ENCODE measurements around the gene TLX3.

The TLX3 gene

DNA sequence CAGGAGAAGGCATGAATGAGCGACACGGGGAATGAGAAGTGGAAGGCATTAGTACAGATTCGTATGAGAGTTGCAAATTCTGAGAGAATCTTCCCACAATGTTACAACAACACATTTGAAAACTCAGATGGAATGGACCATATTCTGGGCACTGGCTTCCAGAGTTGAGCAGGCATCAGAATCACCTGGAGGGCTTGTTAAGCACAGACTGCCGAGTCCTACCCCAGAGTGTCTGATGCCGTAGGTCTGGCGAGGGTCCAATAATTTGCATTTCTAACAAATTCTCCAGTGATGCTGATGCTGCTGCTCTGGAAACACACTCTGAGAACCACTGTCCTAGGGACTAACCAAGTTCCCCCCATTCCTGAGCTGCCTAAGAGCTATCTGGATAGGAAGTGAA lies 2.9 kb upstream of the TLX3 start:
- DNase-seq (ENCODE audit: low read depth), result no peak

DNA sequence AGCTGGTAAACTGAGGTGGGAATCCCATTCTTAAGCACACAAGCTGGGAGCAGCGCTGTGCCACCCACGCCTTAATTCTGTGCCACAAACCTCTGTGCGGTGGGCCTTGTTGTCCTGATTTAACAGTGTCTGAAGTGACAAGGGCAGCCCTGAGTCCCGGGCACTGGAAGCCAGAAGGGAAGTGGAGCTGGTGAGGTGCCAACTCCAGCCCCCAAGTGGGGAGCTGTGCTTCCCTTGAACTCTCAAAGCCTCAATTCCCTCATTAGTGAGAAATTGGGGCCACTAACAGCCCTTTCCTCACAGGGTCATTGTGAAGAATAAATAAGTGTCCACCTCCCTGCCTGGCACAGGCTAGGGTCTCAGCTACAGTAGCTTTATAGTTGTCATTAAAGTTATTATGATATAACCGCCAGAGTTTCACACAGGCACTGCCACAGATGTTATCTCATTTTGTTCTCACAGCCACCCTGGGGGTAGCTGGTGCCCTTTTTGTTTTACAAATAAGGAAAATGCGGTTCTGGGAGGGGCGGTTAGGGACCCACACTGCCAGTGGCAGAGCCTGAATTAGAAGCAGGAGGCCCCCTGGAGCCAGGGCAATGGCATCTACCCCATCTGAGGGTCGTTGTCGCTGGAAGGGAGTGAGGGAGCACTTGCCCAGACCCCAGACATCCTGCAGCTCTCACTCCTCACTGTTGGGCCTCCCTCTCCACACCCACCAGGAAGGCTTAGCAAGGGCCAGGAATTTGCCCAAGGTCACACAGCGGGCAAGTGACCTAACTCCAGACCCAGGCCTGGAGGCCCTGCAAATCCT lies 2.1 kb upstream of the TLX3 start:
- DNase-seq (ENCODE audit: low read depth), result no peak

DNA sequence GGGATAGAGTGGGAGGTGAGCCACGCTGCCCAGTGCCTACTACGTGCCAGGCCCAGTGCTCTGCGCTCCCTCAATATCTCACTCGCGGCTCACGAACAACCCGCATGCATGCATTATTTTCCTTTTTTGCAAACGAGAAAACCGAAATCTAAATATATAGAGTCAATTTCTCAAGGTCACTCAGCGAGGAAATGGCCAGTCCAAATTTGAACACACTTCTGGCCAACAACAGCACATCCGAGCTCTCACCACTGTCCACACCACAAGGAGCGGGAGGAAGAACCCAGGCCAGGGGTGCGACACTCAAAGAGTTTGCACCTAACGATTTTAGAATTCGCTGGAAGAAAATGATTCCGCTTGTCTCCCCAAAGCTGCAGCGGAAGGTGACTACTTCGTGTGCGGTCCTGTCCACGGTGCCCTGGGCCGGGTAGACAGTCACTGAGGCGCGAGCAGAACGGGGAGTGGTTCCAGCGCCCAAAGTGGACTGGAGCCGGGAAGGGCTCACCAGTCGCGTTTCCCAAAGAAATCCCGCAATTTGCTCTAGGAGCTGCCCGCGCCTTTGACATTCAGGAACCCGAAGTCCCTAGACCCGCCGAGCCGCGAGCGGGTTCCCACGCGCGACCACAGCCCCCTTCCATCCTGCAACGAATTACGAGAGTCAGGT lies 1.1 kb upstream of the TLX3 start:
- DNase-seq (ENCODE audit: low read depth), result no peak

DNA sequence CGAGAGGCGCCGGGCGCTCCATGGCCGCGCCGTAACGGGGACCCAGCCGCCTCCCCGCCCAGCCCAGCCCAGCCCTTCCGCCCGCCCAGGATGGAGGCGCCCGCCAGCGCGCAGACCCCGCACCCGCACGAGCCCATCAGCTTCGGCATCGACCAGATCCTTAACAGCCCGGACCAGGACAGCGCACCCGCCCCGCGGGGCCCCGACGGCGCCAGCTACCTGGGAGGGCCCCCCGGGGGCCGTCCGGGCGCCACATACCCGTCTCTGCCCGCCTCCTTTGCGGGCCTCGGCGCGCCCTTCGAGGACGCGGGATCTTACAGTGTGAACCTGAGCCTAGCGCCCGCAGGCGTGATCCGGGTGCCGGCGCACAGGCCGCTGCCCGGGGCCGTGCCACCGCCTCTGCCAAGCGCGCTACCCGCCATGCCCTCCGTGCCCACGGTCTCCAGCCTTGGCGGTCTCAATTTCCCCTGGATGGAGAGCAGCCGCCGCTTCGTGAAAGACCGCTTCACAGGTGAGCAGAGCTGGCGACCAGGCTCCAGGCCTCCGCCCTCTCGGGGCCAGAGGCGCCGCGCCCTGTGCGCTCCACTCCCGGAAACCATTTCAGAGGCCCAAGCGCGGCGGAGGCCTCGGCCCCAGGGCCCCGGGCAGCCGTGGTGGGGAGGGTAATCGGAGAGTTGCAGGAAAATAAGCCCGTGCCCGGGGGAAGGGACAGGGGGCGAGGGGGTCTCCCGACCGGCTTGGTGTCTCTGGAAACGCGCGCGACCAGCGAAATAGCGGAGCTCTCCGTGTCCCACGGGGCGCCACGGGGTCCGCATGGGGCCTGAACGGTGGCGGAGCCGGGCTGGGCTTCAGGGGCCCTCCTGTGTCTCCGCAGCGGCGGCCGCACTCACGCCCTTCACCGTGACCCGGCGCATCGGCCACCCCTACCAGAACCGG lies 496 bp downstream of the TLX3 start:
- DNase-seq (ENCODE audit: low read depth), result no peak

DNA sequence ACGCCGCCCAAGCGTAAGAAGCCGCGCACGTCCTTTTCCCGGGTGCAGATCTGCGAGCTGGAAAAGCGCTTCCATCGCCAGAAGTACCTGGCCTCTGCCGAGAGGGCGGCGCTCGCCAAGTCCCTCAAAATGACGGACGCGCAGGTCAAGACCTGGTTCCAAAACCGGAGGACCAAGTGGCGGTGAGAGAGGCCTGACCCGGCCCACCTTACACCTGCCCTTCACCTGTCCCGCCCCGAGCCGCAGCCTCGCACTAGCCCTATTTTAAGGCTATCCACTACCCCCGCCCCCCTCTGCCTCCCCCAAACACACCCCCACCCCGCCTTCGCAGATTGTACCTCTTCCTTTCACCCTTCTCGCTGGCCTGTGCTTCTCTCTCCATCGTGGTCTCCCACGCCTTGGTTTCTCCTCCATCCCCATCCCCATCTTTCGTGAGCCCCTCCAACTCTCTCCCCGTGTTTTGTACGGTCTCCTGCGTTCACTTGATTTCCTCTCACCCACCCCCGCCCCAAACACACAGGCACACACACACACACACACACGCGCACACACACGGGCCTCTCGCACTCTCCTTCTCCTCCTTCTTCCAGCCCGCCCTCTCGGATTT lies 1.3 kb downstream of the TLX3 start:
- DNase-seq (ENCODE audit: low read depth), result no peak

DNA sequence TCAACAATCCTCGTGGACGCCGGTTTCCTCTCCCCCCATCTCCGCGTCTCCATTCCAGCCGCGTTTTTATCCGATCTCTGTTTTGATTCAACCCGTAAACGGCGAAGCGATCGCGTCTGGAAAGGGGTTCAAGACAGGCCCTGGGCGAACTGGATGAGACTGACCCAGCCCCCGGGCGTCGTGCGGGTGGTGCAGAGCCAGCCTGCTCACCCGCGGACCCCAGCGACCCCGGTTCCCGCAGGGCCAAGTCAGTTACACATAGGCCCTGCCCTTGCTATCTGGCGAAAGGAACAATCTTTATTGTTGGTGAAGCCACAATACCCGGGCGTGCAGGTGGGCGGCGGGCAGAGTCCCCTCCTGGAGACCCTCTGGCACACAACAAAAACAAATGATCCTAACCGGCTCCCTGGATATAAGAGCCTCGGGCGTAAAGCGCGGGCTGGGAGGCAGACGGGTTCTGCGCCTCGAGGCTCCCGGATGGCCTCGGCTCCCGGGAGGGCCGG lies 1.8 kb downstream of the TLX3 start:
- DNase-seq (ENCODE audit: low read depth), result no peak

DNA sequence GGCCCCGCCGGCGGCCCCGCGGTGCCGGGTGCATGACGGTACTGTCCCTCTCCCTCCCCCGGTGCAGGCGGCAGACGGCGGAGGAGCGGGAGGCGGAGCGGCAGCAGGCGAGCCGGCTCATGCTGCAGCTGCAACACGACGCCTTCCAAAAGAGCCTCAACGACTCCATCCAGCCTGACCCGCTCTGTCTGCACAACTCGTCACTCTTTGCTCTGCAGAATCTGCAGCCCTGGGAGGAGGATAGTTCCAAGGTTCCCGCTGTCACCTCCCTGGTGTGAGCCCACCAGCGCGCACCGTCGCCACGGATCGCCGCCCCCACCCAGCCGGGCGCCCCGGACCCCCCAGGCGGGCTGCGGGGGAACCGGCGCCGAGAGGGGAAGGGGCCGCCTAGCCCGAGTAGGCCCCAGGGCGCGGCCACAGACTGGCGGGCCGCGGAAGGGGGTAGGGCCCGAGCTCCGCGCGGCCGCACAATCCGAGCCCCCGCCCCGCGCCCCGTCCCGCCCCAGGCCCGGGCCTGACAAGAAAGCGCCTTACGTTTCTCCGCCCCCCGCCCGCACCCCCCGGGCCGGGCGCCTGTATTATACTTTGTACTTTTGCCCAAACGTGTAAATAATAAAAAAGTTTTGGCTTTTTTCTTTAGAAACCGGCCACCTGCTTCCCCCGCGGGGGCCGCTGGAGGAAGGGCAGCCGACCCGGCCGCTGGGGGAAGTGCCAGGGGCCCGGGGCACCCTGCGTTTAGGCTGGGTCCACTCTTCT lies 2.5 kb downstream of the TLX3 start:
- no peak for DNase-seq (ENCODE audit: low read depth)

DNA sequence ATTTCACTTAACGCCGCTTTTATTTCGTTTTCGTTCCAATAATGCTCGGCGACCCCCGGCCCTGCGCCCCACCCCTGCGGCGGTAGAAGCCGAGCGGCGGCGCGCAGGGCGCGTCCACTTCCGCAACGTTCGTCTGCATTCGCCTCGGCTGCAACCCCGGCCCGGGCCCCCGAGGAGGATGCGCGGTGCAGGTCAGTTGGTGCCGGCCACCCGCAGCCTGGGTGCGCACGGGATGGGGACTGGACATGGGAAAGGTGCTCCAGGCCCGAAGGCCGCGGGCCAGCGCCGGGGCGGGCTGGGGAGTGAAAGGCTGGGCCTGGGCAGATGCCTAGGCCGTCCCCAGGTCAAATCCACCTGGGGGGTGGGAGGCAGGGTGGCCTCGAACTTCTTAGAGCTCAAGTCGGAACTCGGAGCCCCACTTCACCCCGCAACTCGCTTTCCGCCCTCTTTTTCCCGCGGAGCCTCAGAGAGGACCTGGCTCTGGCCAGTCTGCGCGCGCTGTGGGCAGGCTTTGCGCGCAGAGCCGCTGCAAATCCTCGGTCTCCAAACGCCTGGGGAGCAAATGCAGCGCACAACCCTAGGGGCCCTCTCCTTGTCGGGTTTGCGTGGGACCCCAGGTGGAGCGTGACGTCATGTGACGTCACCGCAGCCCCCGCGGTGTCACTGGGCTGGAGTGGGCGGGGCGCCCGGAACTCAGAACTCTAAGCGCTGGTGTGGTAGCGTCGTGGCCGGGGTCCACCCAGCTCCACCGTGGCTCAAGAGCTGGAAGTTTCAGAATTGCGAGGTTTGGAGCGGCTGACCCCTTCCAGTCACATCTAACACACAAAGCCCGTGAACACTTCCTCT lies 3.3 kb downstream of the TLX3 start:
- DNase-seq (ENCODE audit: low read depth), result no peak

DNA sequence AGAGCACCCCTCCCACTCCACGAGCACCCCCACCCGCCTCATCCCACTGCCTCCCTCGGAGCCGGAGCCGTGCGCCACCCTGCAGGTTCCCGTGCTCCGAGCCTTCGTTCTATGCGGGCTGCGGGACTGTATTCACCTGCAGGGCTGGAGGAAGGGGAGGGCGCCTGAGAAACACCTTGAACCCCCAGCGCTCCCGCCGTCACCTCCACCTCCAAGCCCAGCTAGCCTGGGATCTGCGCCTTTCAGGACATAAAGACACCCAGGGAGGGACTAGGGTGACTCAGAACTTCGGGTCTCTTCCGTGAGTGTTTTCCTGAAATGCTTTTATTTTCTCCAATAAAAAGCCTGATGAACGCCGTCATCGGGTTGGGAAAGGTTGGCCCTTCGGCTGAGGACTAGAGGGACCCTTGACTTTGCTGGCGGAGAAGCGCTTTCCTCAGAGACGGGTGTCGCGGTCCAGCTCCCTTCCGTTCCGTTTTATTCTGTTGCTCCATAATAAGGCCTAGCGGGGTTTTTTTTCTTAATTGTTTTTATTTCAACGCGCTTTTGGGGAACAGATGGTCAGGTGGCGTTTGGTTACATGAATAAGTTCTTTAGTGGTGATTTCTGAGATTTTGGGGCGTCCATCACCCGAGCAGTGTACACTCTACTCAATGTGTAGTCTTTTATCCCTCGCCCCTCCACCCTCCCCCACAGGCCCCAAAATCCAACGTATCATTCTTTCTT lies 4.6 kb downstream of the TLX3 start:
- DNase-seq (ENCODE audit: low read depth), result no peak

DNA sequence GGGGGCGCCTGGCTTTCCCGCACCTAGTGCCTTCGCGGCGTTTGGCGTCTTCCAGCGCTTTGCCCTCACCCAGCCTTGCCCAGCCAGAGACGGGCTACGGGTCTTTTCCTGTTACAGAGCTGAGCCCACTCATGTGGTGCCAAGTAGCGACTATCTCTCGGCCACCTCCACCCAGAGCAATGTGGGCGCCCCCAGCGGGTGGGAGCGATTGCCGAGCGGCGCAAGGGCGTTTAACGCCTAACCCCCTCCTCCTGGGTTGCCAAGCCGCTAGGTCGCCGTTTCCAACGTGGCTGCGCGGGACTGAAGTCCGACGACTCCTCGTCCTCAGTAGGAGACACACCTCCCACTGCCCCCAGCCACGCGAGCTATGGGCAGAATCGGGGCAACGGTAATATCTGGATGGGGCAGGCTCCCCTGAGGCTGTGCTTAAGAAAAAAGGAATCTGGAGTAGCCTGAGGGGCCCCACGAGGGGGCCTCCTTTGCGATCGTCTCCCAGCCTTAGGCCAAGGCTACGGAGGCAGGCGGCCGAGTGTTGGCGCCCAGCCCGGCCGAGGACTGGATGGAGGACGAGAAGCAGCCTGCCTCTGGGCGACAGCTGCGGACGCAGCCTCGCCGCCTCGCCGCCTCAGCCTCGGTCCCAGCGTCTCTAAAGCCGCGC lies 5.8 kb downstream of the TLX3 start:
- DNase-seq (ENCODE audit: low read depth), result no peak

DNA sequence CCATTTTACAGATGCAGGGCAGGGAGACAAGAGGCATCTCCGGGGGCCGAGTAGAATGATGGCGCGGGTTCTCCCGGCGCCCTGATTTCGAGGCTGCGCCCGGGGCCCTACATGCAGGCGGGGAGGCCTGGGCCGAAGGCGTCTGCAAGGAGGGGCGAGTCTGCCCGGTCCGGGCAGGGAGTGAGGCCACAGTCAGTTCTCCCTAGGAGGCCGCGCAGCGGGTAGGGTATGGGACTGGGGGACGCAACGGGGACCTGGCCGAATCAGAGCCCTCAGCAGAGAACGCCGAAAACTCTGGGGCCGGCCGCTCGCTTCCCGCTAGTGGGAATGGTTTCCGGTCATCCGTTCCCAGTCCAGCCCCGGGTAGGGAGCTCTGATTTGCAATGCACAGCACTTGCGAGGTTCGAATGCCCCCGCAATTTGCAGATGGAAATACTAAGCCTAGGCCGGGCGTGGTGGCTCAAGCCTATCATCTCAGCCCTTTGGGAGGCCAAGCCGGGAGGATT lies 6.4 kb downstream of the TLX3 start:
- no peak for DNase-seq (ENCODE audit: low read depth)

DNA sequence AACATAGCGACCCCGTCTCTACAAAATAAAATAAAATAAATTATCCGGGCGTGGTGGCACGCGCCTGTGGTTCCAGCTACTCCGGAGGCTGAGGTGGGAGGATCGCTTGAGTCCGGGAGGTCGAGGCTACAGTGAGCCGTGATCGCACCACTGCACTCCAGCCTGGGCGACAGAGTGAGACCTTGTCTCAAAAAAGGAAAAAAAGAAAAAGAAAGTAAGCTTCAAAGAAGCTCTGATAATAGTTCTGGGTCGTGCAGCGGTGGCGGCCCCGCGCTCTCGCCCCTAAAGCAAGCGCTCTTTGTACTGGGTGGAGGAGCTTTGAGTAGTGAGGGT lies 6.8 kb downstream of the TLX3 start:
- no peak for DNase-seq (ENCODE audit: low read depth)

DNA sequence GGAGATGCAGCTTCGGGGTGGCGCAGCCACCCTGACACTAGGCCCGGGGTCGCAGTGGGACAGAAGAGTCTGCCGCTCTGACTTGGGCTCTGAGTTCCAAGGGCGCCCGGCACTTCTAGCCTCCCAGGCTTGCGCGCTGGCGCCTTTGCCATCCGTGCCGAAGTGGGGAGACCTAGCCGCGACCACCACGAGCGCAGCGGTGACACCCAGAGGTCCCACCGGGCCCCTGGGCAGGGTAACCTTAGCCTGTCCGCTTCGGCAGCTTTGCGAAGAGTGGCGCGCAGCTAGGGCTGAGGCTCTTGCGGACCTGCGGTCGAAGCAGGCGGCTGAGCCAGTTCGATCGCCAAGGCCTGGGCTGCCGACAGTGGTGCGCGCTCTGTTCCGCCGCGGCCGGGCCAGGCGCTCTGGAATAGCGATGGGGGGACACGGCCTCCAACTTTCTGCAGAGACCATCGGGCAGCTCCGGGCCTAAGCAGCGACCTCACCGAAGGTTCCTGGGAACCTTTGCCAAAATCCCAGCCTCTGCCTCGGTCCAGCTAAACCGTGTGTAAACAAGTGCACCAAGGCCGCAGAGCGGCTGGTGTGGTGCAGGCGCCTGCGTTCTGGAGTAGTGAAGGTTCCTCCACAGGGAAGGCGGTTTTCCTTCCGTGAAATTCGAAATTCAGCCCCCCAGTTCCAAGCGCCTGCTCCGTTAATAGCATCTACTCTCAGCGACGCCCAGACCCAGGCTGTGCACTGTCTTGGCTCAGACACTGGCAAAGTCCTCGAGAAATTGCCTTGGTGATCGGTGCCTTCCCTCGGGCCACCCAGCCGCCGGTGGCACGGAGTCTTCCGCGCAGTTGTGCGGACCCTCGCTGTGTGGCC lies 7.4 kb downstream of the TLX3 start:
- DNase-seq (ENCODE audit: low read depth), result no peak

DNA sequence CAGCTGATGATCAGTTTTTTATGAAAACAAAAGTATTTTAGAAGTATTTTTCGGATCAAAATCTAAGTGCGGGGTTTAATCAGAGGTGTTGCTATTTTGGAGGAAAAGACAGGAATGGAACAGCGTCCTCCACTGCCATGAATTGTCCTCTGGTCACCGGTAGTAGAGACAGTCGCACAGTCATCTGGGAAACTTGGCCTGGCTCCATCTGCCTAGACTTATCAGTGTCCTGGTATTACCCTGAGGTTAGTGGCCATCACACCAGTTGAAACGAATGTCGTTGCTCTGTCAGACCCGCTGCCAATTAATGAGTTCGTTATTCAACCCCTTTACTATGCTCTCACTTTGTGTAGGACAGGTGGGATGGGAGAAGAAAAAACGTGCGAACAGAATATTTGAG lies 8.2 kb downstream of the TLX3 start:
- DNase-seq (ENCODE audit: low read depth), result no peak

DNA sequence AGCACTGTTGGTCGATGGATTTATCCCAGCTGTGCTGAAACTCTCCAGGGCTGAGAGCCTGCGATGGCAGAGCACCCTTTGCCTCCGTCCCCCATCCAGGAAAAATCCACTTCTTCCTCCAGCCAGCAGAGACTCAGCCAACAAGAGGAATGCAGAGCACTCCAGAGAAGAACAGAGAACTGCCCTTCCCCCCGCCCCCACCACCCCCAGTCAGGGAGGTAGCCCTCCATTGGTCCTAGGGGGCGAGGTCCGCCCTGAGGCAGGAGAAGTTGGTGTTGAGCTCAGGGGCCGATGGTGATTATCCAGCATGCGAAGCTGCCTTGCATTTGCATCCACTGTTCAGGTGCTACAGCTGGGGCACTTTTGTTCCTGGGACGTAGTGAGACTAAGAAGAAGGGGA lies 9.0 kb downstream of the TLX3 start:
- DNase-seq (ENCODE audit: low read depth), result no peak

DNA sequence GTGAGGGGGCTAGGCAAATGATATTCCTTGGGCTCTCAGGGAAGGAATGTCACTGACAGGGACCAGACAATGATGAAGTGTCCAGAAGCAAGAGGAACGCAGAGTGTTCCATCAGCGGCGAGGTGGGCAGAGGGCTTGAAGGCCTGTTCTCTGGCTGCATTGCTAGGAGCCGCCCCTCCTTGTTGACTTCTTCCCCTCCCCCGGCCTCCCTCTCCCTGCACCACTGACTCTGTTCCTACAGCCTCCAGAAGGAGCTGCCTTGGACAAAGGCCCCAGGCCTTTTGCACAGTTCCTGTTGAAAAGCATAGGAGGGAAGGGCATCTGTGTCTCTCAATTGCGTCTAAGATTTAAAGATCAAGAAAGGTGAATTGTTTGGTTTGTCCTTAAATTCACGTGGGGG lies 12.4 kb downstream of the TLX3 start:
- DNase-seq (ENCODE audit: low read depth), result no peak

DNA sequence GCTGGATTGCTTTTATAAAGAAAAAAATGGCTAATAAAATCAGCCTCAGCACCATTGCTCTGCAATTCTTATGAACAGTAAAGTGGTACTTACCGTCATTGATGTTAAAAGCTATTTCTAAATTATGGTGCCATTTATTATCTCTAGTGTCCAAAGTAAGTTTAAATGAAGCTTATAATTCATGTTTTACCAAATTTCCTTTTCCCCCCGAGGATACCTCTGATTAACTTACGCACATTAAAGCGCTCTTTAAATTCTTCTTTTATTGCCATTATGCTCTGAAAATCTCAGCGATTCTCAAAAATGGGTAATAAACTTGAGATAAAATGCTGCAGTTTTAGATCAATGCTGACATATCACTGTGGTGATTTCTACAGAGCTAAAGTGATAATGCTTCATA lies 13.5 kb downstream of the TLX3 start:
- DNase-seq (ENCODE audit: low read depth), result no peak

DNA sequence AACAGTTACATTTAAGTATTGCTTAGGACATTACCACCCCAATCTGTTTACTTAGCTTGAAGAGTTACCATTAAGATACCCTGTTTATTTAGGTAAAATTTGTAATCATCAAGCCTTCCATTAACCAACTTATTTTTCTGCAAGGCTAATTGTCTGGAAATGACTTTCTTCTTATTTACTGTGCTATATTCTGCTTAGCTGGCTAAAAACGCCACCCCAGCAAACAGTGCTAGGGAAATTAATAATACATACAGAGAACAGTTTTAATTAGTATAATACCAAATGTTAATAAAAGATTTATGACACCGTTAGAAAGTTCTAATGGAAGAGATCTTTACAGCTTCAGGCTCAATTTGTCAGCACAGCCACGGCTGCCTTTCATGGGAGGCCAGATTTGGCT lies 14.0 kb downstream of the TLX3 start:
- DNase-seq (ENCODE audit: low read depth), result no peak
